ENCODE results near the gene VRK1. TPM values are rescaled to one million over a fixed set of nuclear protein-coding genes. Genes with fewer than 3 reads are reported as not detected.

VRK1 gene
- total RNA-seq, 1 experiment from 2014 or later = 39.1 TPM

- TF ChIP-seq EZH2 (IDR thresholded peaks at IDR 0.05; ENCODE audit: low read length, unreplicated experiment) (no peak), EZH2phosphoT487 (IDR thresholded peaks at IDR 0.05; ENCODE audit: borderline replicate concordance, low read length) (no peak), CTCF (conservative IDR thresholded peaks at IDR 0.05; ENCODE audit: low read depth, low read length) (no peak)
- H3K9me2 ChIP-seq (replicated peaks; ENCODE audit: low read length) = no peaks in the 10 kb centered on the region
- H3K79me2 ChIP-seq (ENCODE audit: low read length) = no peaks in the 10 kb centered on the region
- BruUV-seq (replicated peaks) = no TSS peak
- H3K36me3 ChIP-seq (ENCODE audit: low read depth, low read length) = peaks cover 30% of the 10 kb centered on the region
- ChIA-PET POLR2A (ENCODE audit: unreplicated experiment) (interaction anchor here (0.7 kb wide), 1 partner anchor 513 kb away, joined by 3 read pairs; no protein-coding TSS in a partner anchor), CTCF (no interaction called here)
- ATAC-seq (peak; percentile 27), DNase-seq (no peak)
- H2AFZ ChIP-seq (ENCODE audit: low read length) = no peak overlapping the region
- no peaks in the 10 kb centered on the region for H3K27me3 ChIP-seq (ENCODE audit: low read length)
- H3K4me2 ChIP-seq (ENCODE audit: low read length) = no peak overlapping the region
- peaks cover 16% of the 10 kb centered on the region for H3K4me1 ChIP-seq (ENCODE audit: insufficient read depth, low read length)
- no peak overlapping the region for H3K27ac ChIP-seq (ENCODE audit: low read length)
- H3K9ac ChIP-seq (ENCODE audit: low read length) = no peak overlapping the region
- intact Hi-C loops (cut with micrococcal nuclease) = loop anchor here (10.0 kb wide), 1 partner anchor 246 kb away; no protein-coding TSS in a partner anchor
- H3K9me3 ChIP-seq (ENCODE audit: low read length) = no peaks in the 10 kb centered on the region
- H3K4me3 ChIP-seq (ENCODE audit: low read length) = no peak overlapping the region
- 0 out of 2 replicates have a peak, but pooled peaks cover 5% of the 10 kb centered on the region for H4K20me1 ChIP-seq (ENCODE audit: low read length)
- H3F3A ChIP-seq (ENCODE audit: low read length, unreplicated experiment) = no peaks in the 10 kb centered on the region
Observed at GRCh38 chr14:96858643-96859042, 61.5 kb downstream of the VRK1 start.

GRCh38 chr14:96861568-96862310, 64.6 kb downstream of the VRK1 start:
- Histone ChIP-seq H3K79me2 (ENCODE audit: low read length) (no peaks in the 10 kb centered on the region), H2AFZ (ENCODE audit: low read length) (no peak overlapping the region), H3K27ac (ENCODE audit: low read length) (no peak overlapping the region), H3K27me3 (ENCODE audit: low read length) (no peaks in the 10 kb centered on the region), H3K4me2 (ENCODE audit: low read length) (no peak overlapping the region), H3K9ac (ENCODE audit: low read length) (no peak overlapping the region), H3K4me1 (ENCODE audit: insufficient read depth, low read length) (peaks cover 16% of the 10 kb centered on the region), H3K9me3 (ENCODE audit: low read length) (no peaks in the 10 kb centered on the region), H3F3A (ENCODE audit: low read length, unreplicated experiment) (no peaks in the 10 kb centered on the region), H3K9me2 (replicated peaks; ENCODE audit: low read length) (no peaks in the 10 kb centered on the region), H4K20me1 (ENCODE audit: low read length) (0 out of 2 replicates have a peak, but pooled peaks cover 5% of the 10 kb centered on the region), H3K36me3 (ENCODE audit: low read depth, low read length) (peaks cover 23% of the 10 kb centered on the region), H3K4me3 (ENCODE audit: low read length) (no peak overlapping the region)
- BruUV-seq (replicated peaks) = no TSS peak
- ChIA-PET POLR2A (ENCODE audit: unreplicated experiment) (no interaction called here), CTCF (no interaction called here)
- ATAC-seq (no peak), DNase-seq (no peak)
- no peak for TF ChIP-seq EZH2 (IDR thresholded peaks at IDR 0.05; ENCODE audit: low read length, unreplicated experiment)
- TF ChIP-seq CTCF (conservative IDR thresholded peaks at IDR 0.05; ENCODE audit: low read depth, low read length) = no peak
- TF ChIP-seq EZH2phosphoT487 (IDR thresholded peaks at IDR 0.05; ENCODE audit: borderline replicate concordance, low read length) = no peak
- intact Hi-C loops (cut with micrococcal nuclease) = no loop called here

Data from PC-3 (cell line).